IMR-90 (cell line): ENCODE data around the gene BCAS1. TPM values are rescaled to one million over a fixed set of nuclear protein-coding genes. Genes with fewer than 3 reads are reported as not detected.

Experiments
- ATAC-seq: fragments of 200-7000 bp; cut with Tn5 transposase; 2 replicates; pipeline ENCODE4 v1.9.1; 2020; ENCODE audit warnings: low read depth, mild to moderate bottlenecking, moderate library complexity
- BruUV-seq: library from RNA; stranded (reverse); fragments of 400-500 nt; replicated peaks from 2 replicates; lab custom pipeline; 2021; lab: Mats Ljungman, UMichigan
- CTCF ChIA-PET: fragments of 300-600 bp; formaldehyde crosslinking; extraction: SDS; loops from one replicate; lab custom pipeline; 2021; ENCODE audit warnings: antibody characterized with exemption; lab: Yijun Ruan, JAX
- POLR2A ChIA-PET: fragments of 300-600 bp; sonication (Branson Sonifier 250); formaldehyde crosslinking; loops from one replicate; lab custom pipeline; 2022; ENCODE audit warnings: antibody characterized with exemption; ENCODE audit not compliant: unreplicated experiment; lab: Charles Lee
- DNase-seq: peaks from one replicate; pipeline ENCODE4 v3.0.0; 2013
- H2AFZ ChIP-seq: replicated peaks from 2 replicates; pipeline ENCODE3; 2013; ENCODE audit warnings: low read length, mild to moderate bottlenecking; ENCODE audit not compliant: poor library complexity
- H2AK5ac ChIP-seq: 2 replicates; pipeline ENCODE4 v1.6.1; 2013; ENCODE audit warnings: low read depth, low read length, inconsistent platforms
- H2AK9ac ChIP-seq: replicated peaks from 2 replicates; pipeline ENCODE3; 2013; ENCODE audit warnings: mild to moderate bottlenecking, low read depth, low read length, moderate library complexity; ENCODE audit not compliant: poor library complexity
- H2BK120ac ChIP-seq: 2 replicates; pipeline ENCODE4 v1.6.1; 2013; ENCODE audit warnings: low read depth, low read length, inconsistent platforms
- H2BK15ac ChIP-seq: 3 replicates; pipeline ENCODE4 v1.6.1; 2013; ENCODE audit warnings: low read depth, low read length, inconsistent platforms
- H2BK20ac ChIP-seq: 2 replicates; pipeline ENCODE4 v1.6.1; 2013; ENCODE audit warnings: low read depth, mild to moderate bottlenecking, inconsistent platforms, low read length, moderate library complexity
- H2BK5ac ChIP-seq: 2 replicates; pipeline ENCODE4 v1.6.1; 2013; ENCODE audit warnings: mild to moderate bottlenecking, low read depth, low read length, inconsistent platforms; ENCODE audit not compliant: poor library complexity, severe bottlenecking
- H3K14ac ChIP-seq: replicated peaks from 2 replicates; pipeline ENCODE4 v1.6.1; 2013; ENCODE audit warnings: low read depth, low read length, inconsistent platforms
- H3K18ac ChIP-seq: 2 replicates; pipeline ENCODE4 v1.6.1; 2013; ENCODE audit warnings: low read depth, low read length, control low read depth
- H3K23ac ChIP-seq: 2 replicates; pipeline ENCODE4 v1.6.1; 2013; ENCODE audit warnings: low read depth, low read length, inconsistent platforms
- H3K27ac ChIP-seq: 2 replicates; pipeline ENCODE4 v1.5.1; 2013; ENCODE audit warnings: mild to moderate bottlenecking, control low read depth, low read length; ENCODE audit not compliant: insufficient read depth
- H3K27me3 ChIP-seq: 2 replicates; pipeline ENCODE4 v1.6.1; 2013; ENCODE audit warnings: low read length; ENCODE audit not compliant: control insufficient read depth, insufficient read depth
- H3K36me3 ChIP-seq: 2 replicates; pipeline ENCODE4 v1.6.1; 2013; ENCODE audit warnings: low read length, mixed read lengths; ENCODE audit not compliant: control insufficient read depth, insufficient read depth
- H3K4ac ChIP-seq: 2 replicates; pipeline ENCODE4 v1.6.1; 2013; ENCODE audit warnings: low read depth, low read length, inconsistent platforms
- H3K4me1 ChIP-seq: 2 replicates; pipeline ENCODE4 v1.6.1; 2013; ENCODE audit warnings: low read length, mixed read lengths; ENCODE audit not compliant: control insufficient read depth, insufficient read depth
- H3K4me2 ChIP-seq: 2 replicates; pipeline ENCODE4 v1.6.1; 2013; ENCODE audit warnings: low read depth, mild to moderate bottlenecking, control low read depth, low read length, moderate library complexity
- H3K4me3 ChIP-seq: 2 replicates; pipeline ENCODE4 v1.5.1; 2013; ENCODE audit warnings: low read depth, mild to moderate bottlenecking, control low read depth, low read length, moderate library complexity; ENCODE audit not compliant: insufficient read depth
- H3K56ac ChIP-seq: 2 replicates; pipeline ENCODE4 v1.6.1; 2013; ENCODE audit warnings: low read length, inconsistent platforms; ENCODE audit not compliant: insufficient read depth; ENCODE audit errors: extremely low read depth
- H3K79me1 ChIP-seq, 2 experiments: 2 replicates each; pipeline ENCODE4 v1.6.1; 2013; ENCODE audit warnings: low read length in 2 of 2, inconsistent platforms in 1 of 2, low read depth in 1 of 2
- H3K9ac ChIP-seq: 2 replicates; pipeline ENCODE4 v1.6.1; 2013; ENCODE audit warnings: low read depth, low read length, control low read depth
- H3K9me1 ChIP-seq: 2 replicates; pipeline ENCODE4 v1.6.1; 2013; ENCODE audit warnings: low read length, inconsistent platforms; ENCODE audit not compliant: insufficient read depth
- H3K9me3 ChIP-seq: 2 replicates; pipeline ENCODE4 v1.6.1; 2013; ENCODE audit warnings: low read length; ENCODE audit not compliant: control insufficient read depth, insufficient read depth
- H4K20me1 ChIP-seq: 2 replicates; pipeline ENCODE4 v1.6.1; 2013; ENCODE audit warnings: low read length, inconsistent platforms; ENCODE audit not compliant: insufficient read depth
- H4K5ac ChIP-seq: 2 replicates; pipeline ENCODE4 v1.6.1; 2013; ENCODE audit warnings: mild to moderate bottlenecking, low read depth, low read length, control low read depth
- H4K8ac ChIP-seq, 2 experiments: 2 replicates each; pipeline ENCODE4 v1.6.1; 2013; ENCODE audit warnings: low read depth in 2 of 2, low read length in 2 of 2, control low read depth in 1 of 2, inconsistent platforms in 1 of 2
- H4K91ac ChIP-seq: 2 replicates; pipeline ENCODE4 v1.6.1; 2013; ENCODE audit warnings: low read depth, low read length, inconsistent platforms; ENCODE audit not compliant: insufficient read depth
- CHD1 ChIP-seq: IDR thresholded peaks from 2 replicates; pipeline ENCODE4 v1.6.1; 2012; ENCODE audit warnings: low read depth, low read length, improper control_type of control experiment
- FOS ChIP-seq: fragments of 150-350 bp; IDR thresholded peaks from 2 replicates; pipeline ENCODE4 v1.6.1; 2016; ENCODE audit warnings: low read depth, low read length
- MAZ ChIP-seq: IDR thresholded peaks from 2 replicates; pipeline ENCODE4 v1.6.1; 2012; ENCODE audit warnings: low read depth, mild to moderate bottlenecking, low read length, improper control_type of control experiment, moderate library complexity, borderline replicate concordance
- MXI1 ChIP-seq: IDR thresholded peaks from 2 replicates; pipeline ENCODE4 v1.6.1; 2012; ENCODE audit warnings: low read depth, mild to moderate bottlenecking, low read length, moderate library complexity, borderline replicate concordance
- POLR2A ChIP-seq: IDR thresholded peaks from 2 replicates; pipeline ENCODE4 v1.6.1; 2012; ENCODE audit warnings: mild to moderate bottlenecking, low read depth, low read length
- RAD21 ChIP-seq: IDR thresholded peaks from 2 replicates; pipeline ENCODE4 v1.6.1; 2012; ENCODE audit warnings: low read length, improper control_type of control experiment
- RCOR1 ChIP-seq: IDR thresholded peaks from 2 replicates; pipeline ENCODE4 v1.6.1; 2012; ENCODE audit warnings: mild to moderate bottlenecking, low read length, improper control_type of control experiment; ENCODE audit not compliant: insufficient replicate concordance
- RFX5 ChIP-seq: IDR thresholded peaks from 2 replicates; pipeline ENCODE4 v1.8.0; 2012; ENCODE audit warnings: low read depth, mild to moderate bottlenecking, low read length, moderate library complexity
- SMC3 ChIP-seq: fragments of 150-350 bp; IDR thresholded peaks from 2 replicates; pipeline ENCODE4 v1.6.1; 2016; ENCODE audit warnings: low read depth, mild to moderate bottlenecking, antibody characterized with exemption, low read length, moderate library complexity
- USF2 ChIP-seq: fragments of 150-350 bp; IDR thresholded peaks from 2 replicates; pipeline ENCODE4 v1.6.1; 2017; ENCODE audit warnings: mild to moderate bottlenecking, antibody characterized with exemption, low read length, low read depth
- WGBS, 2 experiments: methylation state at CpG; one replicate each; pipeline versions ENCODE4 v1.1.5 to v1.1.7; 2013; ENCODE audit warnings: missing lambda C conversion rate in 2 of 2; ENCODE audit not compliant: insufficient read length in 1 of 2; ENCODE audit errors: extremely low coverage in 2 of 2; 5-methylcytosine and 5-hydroxymethylcytosine counted together
- dilution Hi-C: fragments of 300-500 bp; cut with HindIII; formaldehyde crosslinking; loops from one replicate; pipeline ENCODE4 v1.14.3; 2018; ENCODE audit warnings: low sequenced_read_pairs; ENCODE audit not compliant: unreplicated experiment
- in situ Hi-C: fragments of 300-500 bp; cut with MboI; formaldehyde crosslinking; loops from 3 replicates; pipeline ENCODE4 v1.14.3; 2019; ENCODE audit warnings: low sequenced_read_pairs, inconsistent platforms, mixed read lengths
- intact Hi-C: fragments of 100-400 bp; cut with micrococcal nuclease; formaldehyde crosslinking; loops from 2 replicates; pipeline ENCODE4 v1.10.0; 2022
- polyA plus RNA-seq, 3 experiments: library from polyadenylated mRNA; depleted of rRNA; stranded (reverse); fragments of >200 nt; gene quantifications; 2 replicates each; pipeline ENCODE4 v1.2.3, GENCODE V29; 2012; ENCODE audit warnings: low replicate concordance in 1 of 3
- total RNA-seq: library from RNA; depleted of rRNA; stranded (reverse); fragments of >200 nt; gene quantifications from 2 replicates; pipeline ENCODE4 v1.2.3, GENCODE V29; 2012

BCAS1 gene
- total and polyA plus RNA-seq, 2 of the 4 experiments (the other 2 are of a cell fraction) = under 0.01 TPM; not detected in 1

DNA sequence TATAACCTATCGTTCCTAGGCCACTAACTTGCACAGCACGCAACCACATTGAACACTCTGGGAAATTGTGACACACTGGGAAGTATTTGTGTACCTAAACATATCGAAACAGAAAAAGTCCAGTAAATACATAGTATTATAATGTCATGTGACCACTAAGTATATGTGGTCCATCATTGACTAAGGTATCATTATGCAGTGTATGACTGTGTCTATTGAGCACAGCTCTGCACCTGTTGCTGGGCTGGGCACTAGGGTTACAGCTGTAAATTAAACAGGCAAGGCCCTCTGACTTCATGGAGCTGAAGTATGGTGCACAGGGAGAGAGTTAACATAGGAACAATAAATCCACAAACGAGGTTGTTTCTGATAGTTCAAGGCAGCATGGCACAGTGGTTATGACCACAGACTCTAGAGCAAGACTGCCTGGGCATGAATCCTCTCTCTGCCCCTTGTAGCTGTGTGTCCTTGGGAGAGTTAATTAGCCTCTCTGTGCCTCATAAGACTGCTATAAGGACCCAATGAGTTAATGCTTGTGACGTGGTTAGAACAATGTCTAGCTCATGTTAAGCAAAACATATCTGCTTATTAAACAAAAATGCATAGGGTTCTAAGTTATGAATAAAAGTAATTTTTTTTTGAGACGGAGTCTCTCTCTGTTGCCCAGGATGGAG lies 10.6 kb downstream of the BCAS1 start (continued):
- TF ChIP-seq USF2 (no peak), RFX5 (no peak), CHD1 (no peak)

- ChIA-PET CTCF (no interaction called here), POLR2A (no interaction called here)
- Histone ChIP-seq H2BK20ac (no peak overlapping the region), H3K27me3 (no peaks in the 10 kb centered on the region; the same call in 1 of the 2 replicates), H4K20me1 (no peaks in the 10 kb centered on the region), H3K14ac (no peak overlapping the region), H3K4me1 (no peaks in the 10 kb centered on the region), H2BK5ac (no peak overlapping the region), H3K18ac (no peak overlapping the region), H3K9me3 (no peaks in the 10 kb centered on the region), H3K56ac (no peak overlapping the region), H3K4me3 (no peak overlapping the region), H2BK15ac (no peak overlapping the region), H4K91ac (no peak overlapping the region), H3K4me2 (no peak overlapping the region), H3K23ac (no peak overlapping the region), H3K9me1 (no peaks in the 10 kb centered on the region), H2BK120ac (no peak overlapping the region), H3K36me3 (no peaks in the 10 kb centered on the region), H2AK5ac (no peak overlapping the region), H3K4ac (no peak overlapping the region), H3K9ac (no peak overlapping the region), H3K79me1 (no peaks in the 10 kb centered on the region), H3K27ac (no peak overlapping the region), H4K5ac (no peak overlapping the region), H4K8ac (no peak overlapping the region), H2AK9ac (no peak overlapping the region), H2AFZ (no peak overlapping the region)
- dilution Hi-C loops = no loop called here
- ATAC-seq (no peak), DNase-seq (no peak)
- in situ Hi-C loops = no loop called here
- intact Hi-C loops = no loop called here
- 48% methylated on average over 3 of the region's 16 CpGs; no CpG with 5 or more reads in 1 of the 2 experiments for WGBS, 2 experiments
- TF ChIP-seq POLR2A (no peak), MAZ (no peak), RCOR1 (no peak), FOS (no peak), RAD21 (no peak), CHD1 (no peak), SMC3 (no peak), USF2 (no peak), MXI1 (no peak)
- no TSS peak for BruUV-seq
These were observed 11.8 kb downstream of the BCAS1 start for GRCh38 chr20:54058420-54059139.
